Ishikawa (cell line): ENCODE data around the gene SLC25A24.

Experiments used
- CREB1 ChIP-seq: IDR thresholded peaks from 2 replicates; pipeline ENCODE4 v1.6.1; 2012; ENCODE audit warnings: low read depth
- EP300 ChIP-seq: IDR thresholded peaks from 2 replicates; pipeline ENCODE4 v1.6.1; 2012; ENCODE audit warnings: borderline replicate concordance
- FOXM1 ChIP-seq: IDR thresholded peaks from 2 replicates; pipeline ENCODE4 v1.6.1; 2012; ENCODE audit warnings: low read depth, borderline replicate concordance
- NFIC ChIP-seq: IDR thresholded peaks from 2 replicates; pipeline ENCODE4 v1.6.1; 2012
- RAD21 ChIP-seq: IDR thresholded peaks from 2 replicates; pipeline ENCODE4 v1.6.1; 2012; ENCODE audit warnings: low read depth
- REST ChIP-seq: IDR thresholded peaks from 2 replicates; pipeline ENCODE4 v1.6.1; 2012; ENCODE audit warnings: low read depth, mild to moderate bottlenecking
- TEAD4 ChIP-seq: IDR thresholded peaks from 2 replicates; pipeline ENCODE4 v1.6.1; 2012
- USF1 ChIP-seq: IDR thresholded peaks from 2 replicates; pipeline ENCODE4 v1.6.1; 2012
- YY1 ChIP-seq: IDR thresholded peaks from 2 replicates; pipeline ENCODE4 v1.6.1; 2012; ENCODE audit warnings: low read depth

- TF ChIP-seq REST (no peak), YY1 (no peak), FOXM1 (no peak), RAD21 (no peak), NFIC (no peak), TEAD4 (no peak), CREB1 (no peak), USF1 (peak; percentile 46; the same call in 1 of the 2 replicates), EP300 (no peak)
These were observed 81.9 kb downstream of the SLC25A24 start for GRCh38 chr1:108117945-108118902.
